ENCODE results near the gene PPP1R17.

PPP1R17 gene

GRCh38 chr7:31702354-31702753 lies 15.3 kb downstream of the PPP1R17 start:
- no peak for DNase-seq

DNA sequence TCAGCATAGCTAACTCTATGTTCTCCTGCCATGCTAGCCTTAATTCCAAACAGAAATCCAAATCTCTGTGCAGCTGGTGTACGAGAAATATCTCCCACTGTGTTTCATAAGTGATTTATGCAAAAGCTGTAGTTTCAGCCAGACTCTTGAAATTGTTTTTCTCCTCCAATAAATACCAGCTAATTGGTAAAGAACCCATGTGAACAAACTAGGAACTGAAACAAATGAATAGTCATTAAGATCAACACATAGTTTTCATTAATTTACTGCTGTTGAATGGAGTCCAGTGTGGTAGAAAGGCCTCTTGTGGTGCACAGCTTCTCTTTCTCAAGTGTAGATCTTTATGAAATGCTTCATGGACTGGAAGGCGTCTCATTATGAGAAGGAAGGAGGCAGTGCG lies 18.4 kb downstream of the PPP1R17 start:
- DNase-seq, result no peak

- no peak for DNase-seq
Observed at GRCh38 chr7:31707089-31707488, 20.1 kb downstream of the PPP1R17 start.

DNA sequence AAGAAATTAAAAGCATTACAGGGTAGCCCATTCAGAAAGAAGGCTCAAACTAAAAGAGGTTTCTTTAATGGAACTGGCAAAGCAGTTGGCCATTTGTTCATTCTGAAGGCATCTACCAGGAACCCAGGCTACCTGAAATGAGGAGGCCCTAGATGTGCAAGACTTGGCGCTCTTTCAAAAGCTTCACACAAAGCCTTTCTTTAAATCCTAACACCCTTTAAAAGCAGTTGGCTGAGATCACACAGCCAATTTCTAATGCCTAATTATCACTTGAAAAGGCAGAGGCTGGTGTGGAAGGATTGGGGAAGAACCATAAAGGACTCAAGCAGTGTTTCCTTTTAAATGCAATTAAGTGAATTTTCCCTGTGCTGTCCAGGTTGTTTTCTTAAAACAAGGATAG lies 23.2 kb downstream of the PPP1R17 start:
- DNase-seq, result no peak

- no peak for DNase-seq
Observed at GRCh38 chr7:31716355-31716754, 29.3 kb downstream of the PPP1R17 start.

GRCh38 chr7:31720366-31720765 lies 33.4 kb downstream of the PPP1R17 start:
- DNase-seq, result no peak

DNA sequence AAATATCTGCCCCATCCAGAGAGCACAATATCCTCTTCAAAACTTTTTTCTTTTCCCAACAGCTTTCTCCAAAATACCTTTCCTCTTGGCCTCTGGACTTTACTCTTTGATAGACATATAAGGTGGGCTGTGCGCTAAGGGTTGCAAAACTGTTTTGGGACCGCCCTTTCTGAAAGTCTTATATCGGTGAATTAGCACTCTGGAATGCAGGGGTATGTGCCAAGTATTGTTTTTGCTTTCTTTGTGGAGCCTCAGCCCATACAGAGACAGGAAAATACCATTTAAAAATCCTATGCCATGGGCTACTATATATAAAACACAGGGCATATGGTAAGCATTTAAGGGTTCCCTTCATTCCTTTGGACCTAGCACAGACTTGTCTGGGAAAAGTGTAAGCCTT lies 37.7 kb downstream of the PPP1R17 start:
- no peak for DNase-seq

GRCh38 chr7:31729195-31729804 lies 42.3 kb downstream of the PPP1R17 start:
- no peak for DNase-seq

GRCh38 chr7:31734456-31734855 lies 47.4 kb downstream of the PPP1R17 start:
- DNase-seq, result no peak

DNA sequence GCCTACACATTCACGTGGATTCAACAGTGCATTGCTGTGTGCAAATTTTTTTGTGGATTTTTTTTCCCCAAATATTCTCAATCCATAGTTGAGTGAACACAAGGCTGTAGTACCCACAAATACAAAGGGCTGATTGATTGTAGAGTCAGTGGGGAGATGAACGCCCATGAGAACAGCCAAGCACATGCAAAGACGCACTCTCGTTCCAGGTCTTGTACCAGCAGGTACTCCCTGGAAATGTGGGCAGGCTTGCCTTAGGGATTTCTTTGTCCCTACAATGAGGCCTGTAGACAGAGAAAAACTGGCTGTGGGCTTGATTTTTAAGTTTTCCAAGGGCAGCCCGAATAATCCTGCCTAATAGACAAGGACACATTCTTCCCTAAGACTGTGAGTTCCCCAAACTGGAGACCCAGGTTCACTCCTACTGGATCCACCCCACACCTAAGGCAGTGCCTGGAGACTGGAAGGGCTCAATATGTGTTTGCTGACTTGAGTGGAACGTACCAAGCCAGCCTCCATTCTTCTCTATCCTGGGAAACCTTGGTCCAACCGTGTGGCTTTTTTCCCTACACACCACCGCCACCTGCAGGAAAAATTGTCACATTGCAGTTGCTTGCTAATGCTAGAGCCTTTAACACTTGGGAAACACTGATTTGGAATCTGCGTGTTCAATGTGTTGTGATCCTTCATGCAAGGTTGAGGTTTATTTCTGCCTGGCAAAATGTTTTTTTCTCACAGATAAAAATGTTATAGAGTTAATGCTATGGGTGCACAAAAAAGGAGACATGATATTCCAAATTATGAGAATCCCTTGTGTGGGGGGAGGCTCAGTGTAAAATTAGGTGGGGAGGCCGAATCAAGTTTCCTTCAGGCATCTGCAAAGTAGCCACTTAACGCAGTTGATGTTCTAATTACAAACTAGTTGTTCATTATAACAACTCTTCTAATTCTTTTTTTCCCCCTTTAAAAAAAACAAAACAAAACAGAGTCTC lies 49.3 kb downstream of the PPP1R17 start:
- no peak for DNase-seq

- DNase-seq, result no peak
Observed at GRCh38 chr7:31741852-31742251, 54.8 kb downstream of the PPP1R17 start.

DNA sequence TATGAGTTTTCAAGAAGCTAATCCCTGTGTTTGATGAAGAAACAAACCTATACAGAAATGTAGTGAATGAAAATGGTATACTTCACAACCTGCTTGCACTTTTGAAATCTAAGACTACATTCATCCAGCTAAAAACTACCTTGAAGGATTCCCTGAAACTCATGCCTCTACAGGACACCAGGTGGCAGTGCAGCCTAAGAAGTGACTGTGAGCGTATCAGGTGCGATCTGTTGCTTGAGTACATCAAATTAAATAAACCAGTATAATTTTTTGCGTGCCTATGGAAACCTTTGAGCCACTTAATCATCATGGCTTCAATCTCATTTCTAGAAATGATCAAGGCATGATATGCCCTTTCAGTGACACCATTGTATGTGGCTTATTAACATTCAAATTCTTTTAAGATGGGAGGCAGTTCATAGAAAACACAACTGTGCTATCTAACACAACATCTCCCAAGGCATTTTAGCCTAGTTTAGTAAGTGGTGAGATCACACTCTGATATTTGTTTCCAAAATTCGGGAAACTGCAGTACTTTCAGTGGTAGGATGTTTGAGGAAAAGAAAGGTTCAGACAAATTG lies 57.4 kb downstream of the PPP1R17 start:
- DNase-seq, result no peak

DNA sequence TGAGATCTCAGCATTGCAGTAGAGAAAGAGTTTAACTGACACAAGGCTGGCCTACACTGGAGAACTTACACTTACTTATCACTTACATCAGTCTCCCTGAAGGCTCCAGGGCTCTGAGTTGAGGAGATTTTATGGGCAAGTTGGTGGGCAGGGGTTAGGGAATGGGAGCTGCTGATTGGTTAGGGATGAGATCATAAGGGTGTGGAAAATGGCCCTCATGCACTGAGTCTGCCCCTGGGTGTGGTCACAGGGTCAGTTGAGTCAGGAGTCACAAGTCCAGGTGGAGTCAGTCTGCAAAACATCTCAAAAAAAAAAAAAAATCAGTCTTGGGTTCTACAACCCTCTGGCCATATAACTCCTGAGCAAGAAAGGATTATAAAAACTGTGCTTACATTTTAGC lies 60.5 kb downstream of the PPP1R17 start:
- DNase-seq, result no peak

DNA sequence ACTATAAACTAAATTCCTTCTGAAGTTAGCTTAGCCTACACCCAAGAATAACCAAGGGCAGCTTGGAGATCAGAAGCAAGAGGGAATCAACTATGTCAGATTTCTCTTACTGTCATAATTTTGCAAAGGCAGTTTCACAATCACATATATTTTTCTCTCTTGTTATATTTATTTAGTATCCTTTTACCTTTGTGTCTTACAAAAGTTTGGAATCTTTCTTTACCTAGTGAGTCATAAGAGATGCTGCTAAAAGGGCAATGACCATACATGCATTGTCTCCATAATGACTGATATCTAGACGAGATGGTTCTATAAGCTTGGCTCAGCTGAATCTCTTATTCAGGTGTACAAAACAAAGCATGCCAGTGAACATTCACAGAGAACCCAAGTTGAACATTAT lies 61.1 kb downstream of the PPP1R17 start:
- DNase-seq, result no peak

- DNase-seq, result no peak
Observed at GRCh38 chr7:31751726-31752125, 64.7 kb downstream of the PPP1R17 start.

All from effector CD8-positive, alpha-beta T cell (primary cell).